GM19372 (cell line): ENCODE results near the gene MIPOL1.
"Not testable (repeated sequence)": the region's sequence is repeated elsewhere in the genome, so short reads cannot be mapped to it uniquely, and the experiment has no call there.

ENCODE experiments used
- ATAC-seq: cut with Tn5 transposase; IDR thresholded peaks from one replicate; pipeline ENCODE4 v1.9.1; 2021; ENCODE audit warnings: mild to moderate bottlenecking, low read depth, moderate library complexity; ENCODE audit not compliant: unreplicated experiment

Gene MIPOL1

DNA sequence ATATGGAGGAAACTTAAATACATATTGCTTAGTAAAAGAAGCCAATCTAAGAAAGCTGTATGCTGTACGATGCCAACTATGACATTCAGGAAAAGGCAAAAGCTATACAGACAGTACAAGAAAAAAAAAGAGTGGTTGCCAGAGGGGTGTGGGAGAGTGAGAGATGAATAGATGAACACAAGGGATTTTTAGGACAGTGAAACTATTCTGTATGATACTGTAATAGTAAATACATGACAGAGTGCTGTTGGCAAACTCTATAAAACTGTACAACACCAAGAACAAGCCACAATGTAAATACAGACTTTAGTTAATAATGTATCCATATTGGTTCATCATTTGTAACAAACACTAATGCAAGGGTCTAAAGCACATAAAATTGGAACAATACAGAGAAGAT is 10.9 kb upstream of the MIPOL1 start:
- no peak for ATAC-seq

DNA sequence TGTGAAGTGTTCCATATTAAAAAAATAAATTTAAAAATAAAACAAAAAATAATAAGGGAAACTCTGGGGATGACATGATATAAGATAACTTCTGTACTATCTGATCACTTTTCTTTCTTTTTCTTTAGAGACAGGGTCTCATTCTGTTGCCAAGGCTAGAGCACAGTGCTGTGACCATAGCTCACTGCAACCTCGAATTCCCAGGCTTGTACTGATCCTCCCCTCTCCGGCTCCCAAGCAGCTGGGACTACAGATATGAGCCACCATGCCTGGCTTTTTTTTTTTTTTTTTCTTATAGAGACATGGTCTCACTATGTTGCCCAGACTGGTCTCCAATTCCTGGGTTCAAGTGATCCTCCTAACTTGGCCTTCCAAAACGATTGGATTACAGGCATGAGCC is 10.4 kb upstream of the MIPOL1 start:
- ATAC-seq = no peak

DNA sequence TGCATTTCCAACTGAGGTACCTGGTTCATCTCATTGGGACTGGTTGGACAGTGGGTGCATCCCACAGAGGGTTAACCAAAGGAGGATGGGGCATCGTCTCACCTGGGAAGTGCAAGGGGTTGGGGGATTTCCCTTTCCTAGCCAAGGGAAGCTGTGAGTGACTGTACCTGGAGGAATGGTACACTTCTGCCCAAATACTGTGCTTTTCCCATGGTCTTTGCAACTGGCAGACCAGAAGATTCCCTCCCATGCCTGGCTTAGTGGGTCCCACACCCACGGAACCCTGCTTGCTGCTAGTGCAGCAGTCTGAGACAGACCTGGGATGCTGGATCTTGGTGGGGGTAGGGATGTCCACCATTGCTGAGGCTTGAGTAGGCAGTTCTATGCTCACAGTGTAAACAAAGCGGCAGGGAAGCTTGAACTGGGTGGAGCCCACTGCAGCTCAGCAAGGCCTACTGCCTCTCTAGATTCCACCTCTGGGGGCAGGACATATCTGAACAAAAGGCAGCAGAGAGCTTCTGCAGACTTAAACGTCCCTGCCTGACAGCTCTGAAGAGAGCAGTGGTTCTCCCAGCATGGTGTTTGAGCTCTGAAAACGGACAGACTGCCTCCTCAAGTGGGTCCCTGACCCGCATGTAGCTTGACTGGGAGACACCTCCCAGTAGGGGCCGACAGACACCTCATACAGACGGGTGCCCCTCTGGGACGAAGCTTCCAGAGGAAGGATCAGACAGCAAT is 9.7 kb upstream of the MIPOL1 start:
- not testable (repeated sequence) for ATAC-seq

DNA sequence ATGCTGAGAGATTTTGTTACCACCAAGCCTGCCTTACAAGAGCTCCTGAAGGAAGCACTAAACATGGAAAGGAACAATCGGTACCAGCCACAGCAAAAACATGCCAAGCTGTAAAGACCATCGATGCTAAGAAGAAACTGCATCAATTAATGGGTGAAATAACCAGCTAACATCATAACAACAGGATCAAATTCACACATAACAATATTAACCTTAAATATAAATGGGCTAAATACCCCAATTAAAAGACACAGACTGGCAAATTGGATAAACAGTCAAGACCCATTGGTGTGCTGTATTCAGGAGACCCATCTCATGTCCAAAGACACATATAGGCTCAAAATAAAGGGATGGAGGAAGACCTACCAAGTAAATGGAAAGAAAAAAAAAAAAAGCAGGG is 8.0 kb upstream of the MIPOL1 start:
- not testable (repeated sequence) for ATAC-seq

DNA sequence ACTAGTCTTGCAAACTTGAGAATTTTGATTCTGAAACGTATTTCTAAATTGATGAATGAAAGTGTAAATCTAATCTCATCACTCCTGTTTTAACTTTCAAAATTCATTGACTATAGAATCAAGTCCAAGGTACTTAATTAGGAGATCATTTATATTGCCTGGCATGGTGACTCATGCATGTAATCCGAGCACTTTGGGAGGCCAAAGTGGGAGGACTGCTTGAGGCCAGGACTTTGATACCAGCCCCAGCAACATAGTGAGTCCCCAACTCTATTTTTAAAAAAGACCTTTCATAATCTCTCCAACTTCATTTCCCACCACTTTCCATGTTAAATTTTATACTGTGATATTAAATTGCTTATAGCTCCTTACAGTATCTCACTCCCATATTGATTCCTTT is 3.0 kb upstream of the MIPOL1 start:
- ATAC-seq = no peak

DNA sequence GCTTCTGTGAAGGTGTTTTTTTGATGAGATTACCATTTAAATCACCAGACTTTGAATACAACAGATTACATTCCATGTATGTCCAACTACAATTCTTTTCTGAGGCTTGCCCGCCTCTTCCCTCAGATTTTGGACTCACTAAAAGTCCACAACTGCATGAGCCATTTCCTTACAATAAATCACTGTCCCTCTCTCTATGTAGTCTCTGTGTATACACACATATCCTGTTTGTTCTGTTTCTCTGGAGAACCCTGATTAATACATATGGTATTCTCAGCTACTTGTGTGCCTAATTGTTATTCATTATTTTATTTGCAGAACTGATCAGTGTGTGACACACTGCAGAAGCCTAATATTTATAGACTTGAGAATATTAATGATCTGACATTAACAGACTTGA is 2.4 kb upstream of the MIPOL1 start:
- ATAC-seq = no peak

DNA sequence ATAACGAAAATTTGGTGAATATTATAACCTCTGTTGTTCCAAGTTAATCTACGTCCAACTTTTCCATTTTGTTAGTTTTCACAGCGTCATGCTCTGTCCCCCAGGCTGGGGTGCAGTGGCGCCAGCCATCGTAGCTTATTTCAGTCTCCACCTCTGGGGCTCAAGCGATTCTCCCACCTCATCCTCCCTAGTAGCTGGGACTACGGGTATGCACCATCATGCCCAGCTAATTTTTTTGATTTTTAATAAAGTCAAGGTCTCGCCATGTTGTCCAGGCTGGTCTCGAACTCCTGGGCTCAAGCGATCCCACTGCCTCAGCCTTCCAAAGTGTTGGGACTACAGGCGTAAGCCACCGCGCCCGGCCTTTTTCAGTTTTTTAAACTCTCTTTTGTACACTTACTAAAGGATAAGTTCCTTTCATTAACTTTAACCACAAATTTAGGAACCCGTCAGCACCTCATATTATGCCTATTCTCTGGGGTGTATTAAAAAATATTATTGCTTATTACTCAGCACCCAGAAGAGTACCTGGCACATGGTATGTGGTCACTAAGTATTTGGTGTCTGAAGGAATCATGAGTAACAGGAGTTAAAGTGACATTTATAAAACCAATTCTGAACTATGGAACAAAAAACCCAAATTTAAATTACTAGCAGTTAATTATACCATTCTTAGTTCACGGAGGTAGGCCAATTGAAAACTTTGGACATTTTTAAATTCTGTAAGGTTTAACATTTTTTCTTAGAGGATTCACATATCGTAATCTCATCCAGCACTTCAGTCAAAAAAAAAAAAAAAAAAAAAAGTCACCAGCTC is 925 bp upstream of the MIPOL1 start:
- no peak for ATAC-seq

DNA sequence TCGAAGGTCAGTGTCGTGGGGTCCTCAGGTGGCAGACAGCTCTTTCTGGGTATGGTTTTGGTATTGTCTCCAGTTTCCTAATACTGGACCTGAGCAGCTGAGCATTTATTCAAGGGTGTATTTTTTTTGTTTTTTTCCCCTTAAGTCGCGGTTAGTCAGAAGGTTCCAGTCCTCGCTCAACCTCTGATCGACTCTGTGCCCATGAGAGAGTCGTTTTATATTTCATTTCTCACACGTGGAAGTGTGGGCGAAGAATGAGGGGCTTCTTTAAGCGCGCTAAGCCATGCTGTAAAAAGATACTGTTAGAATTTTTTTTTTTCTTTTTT is 499 bp downstream of the MIPOL1 start:
- ATAC-seq = no peak

DNA sequence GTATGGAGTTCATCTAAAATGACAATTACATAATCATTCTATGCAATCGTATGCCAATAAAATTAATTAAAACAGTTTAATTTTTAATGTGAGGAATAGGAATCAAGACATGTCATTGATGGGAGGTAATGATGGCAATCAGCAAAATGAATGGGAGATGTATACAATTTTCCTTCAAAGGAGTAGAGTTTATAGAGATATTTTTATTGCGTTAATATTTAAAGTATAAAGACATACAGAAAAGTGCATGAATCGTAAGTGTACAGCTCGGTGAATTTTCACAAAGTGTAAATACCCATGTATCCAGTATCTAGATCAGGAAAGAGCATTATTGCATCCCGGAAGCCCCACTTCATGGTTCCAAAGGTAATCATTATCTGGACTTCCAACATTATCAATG is 1.2 kb downstream of the MIPOL1 start:
- ATAC-seq = no peak

DNA sequence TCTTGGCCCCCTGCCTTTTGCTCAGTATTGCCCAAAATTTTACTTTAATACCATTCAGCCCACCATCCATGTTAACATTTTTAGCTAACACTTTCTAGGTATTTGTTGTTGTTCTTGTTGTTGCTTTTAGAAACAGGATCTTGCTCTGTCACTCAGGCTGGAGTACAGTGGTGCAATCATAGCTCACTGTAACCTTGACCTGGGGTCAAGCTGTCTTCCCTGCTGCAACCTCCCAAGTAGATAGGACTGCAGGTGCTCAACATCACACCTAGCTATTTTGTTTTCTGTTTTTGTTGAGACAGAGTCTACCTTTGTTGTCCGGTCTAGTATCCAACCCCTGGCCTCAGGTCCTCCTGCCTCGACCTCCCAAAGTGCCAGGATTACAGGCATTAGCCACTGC is 4.0 kb downstream of the MIPOL1 start:
- ATAC-seq = no peak

DNA sequence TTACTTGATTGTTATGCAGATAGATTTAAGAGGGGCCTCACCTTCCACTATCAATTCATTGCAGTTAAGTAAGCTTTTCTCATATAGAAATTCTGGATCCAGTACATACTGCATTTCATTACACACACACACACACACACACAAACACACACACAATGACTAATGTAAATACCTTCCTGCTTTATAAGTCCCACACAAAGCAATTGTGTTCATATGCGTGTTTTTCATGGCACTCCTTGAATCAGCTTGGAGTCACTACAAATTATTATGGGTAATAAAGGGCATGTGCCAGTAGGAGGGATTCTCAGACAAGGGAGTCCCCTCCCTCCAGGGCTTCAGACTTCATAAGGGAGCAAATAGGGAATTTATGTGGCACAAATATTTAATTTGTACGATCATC is 4.5 kb downstream of the MIPOL1 start:
- no peak for ATAC-seq

DNA sequence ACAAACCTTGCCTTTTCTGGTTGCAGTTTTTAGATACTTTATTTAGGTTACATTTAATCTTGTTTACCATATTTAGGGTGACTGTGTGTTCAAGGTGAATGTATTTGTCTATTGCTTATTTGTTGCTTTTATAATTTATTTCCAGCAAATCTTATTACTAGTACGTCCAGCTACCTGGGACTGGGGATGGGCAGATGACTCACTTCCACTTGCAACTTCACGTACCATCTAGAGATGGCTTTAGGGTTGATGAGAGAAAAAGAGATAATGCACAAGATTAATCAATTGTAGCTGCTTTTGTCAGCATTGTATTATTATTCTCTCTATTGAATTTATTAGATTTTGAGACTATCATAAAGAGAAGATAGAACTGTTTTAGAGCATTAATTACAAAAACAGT is 5.1 kb downstream of the MIPOL1 start:
- ATAC-seq = no peak

DNA sequence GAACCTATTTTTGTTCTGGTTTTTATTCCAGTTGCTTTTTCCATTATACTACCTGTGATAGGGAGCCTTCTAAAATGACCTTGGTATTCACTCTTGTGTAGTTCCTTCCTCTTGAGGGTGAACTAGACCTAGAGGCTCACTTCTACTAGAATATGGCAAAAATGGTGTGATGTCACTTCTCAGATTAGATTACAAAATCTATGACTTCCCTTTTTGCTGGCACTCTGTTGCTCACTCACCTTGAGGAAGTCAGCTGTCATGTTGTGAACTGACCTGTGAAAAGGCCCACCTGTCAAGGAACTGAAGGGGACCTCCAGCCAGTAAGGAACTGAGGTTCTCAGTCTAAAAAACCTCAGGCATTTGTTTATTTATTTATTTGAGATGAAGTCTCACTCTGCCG is 5.7 kb downstream of the MIPOL1 start:
- ATAC-seq = no peak

DNA sequence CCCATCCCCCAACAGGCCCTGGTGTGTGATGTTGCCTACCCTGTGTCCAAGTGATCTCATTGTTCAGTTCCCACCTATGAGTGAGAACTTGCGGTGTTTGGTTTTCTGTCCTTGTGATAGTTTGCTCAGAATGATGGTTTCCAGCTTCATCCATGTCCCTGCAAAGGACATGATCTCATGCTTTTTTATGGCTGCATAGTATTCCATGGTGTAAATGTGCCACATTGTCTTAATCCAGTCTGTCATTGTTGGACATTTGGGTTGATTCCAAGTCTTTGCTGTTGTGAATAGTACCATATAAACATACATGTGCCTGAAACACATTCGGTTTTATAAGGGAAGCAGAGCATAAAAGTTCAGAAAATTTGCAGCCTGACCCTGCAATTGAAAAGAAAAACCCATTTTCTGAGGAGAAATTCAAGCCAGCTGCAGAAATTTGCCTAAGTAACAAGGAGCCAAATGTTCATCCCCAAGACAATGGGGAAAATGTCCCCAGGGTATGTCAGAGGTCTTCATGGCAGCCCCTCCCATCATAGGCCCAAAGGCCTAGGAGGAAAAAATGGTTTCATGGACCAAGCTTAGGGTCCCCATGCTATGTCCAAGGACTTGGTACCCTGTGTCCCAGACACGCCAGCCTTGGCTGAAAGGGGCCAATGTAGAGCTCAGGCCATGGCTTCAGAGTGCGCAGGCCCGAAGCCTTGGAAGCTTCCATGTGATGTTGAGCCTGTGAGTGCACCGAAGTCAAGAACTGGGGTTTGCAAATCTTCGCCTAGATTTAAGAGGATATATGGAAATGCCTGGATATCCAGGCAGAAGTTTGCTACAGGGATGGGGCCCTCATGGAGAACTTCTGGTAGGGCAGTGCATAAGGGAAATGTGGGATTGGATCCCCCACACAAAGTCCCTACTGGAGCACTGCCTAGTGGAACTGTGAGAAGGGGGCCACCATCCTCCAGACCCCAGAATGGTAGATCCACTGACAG is 8.2 kb downstream of the MIPOL1 start:
- ATAC-seq = not testable (repeated sequence)

DNA sequence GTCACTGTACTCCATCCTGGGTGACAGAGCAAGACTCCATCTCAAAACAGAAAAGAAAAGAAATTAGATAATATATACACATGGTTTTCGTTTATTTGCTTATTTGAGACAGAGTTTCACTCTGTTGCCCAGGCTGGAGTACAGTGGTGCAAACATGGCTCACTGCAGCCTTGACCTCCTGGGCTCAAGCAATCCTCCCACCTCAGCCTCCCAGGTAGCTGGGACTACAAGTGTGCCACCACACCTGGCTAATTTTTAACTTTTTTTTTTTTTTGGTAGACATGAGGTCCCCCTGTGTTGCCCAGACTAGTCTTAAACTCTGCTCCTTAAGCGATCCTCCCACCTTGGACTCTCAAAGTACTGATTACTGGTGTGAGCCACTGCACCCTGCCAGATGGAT is 11.9 kb downstream of the MIPOL1 start:
- ATAC-seq = not testable (repeated sequence)

DNA sequence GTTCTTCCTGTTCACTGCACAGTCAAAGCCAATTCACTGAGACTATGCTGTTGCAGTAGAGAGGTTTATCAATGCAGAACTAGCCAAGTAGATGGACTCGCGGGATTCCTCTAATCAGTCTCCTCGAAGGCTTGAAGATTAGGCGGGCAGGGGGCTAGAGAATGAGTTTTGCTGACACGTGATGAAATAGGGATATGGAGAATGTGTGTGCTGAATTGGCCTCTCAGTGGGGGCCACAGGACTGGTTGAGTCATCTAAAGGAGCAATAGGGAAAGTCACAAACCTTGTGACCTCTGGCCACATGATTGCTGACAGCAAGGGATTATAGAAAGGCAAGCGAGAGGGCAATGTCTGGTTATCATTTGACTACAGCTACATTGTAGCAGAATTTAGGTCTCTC is 12.7 kb downstream of the MIPOL1 start:
- ATAC-seq = no peak

DNA sequence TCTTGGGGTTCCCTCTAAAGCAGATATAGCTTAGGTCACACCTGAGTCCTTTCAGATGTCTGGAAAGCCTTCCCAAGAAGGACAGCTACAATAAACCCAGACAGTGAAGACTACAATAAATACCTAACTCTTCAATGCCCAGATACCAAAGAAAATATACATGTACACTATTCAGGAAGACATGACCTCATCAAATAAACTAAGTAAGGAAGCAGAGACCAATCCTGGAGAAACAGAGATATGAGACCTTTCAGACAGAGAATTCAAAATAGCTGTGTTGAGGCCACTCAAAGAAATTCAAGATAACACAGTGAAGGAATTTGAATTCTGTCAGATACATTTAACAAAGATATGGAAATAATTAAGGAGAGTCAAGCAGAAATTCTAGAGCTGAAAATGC is 15.3 kb downstream of the MIPOL1 start:
- no peak for ATAC-seq

DNA sequence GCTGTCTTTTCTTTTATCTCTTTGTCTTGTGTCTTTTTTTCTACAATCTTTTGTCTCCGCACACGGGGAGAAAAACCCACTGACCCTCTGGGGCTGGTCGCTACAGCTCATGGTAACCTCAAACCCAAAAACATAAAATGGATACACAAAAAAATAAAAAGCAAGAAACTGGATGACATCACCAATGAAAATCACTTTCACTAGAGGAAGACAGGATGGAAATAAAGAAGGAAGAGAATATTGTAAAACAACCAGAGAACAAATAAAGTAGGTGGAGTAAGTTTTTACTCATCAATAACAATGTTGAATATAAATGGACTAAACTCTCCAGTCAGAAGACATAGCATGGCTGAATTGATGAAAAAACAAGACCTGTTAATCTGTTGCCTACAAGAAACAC is 17.6 kb downstream of the MIPOL1 start:
- no peak for ATAC-seq

DNA sequence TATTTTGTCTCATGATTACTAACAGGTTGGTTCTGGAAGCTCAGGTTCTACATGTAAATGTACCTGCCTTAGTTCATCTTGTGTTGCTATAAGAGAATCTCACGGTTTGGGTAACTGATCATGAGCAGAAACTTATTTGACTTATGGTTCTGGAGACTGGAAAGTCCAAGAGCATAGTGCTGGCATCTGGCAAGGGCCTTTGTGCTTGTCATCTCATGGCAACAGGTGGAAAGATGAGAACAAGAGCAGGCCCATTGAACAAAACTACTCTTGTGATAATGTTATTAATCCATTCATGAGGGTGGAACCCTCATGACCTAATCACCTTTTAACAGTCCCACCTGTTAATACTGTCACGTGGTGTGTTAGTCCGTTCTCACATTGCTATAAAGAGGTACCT is 23.3 kb downstream of the MIPOL1 start:
- no peak for ATAC-seq

DNA sequence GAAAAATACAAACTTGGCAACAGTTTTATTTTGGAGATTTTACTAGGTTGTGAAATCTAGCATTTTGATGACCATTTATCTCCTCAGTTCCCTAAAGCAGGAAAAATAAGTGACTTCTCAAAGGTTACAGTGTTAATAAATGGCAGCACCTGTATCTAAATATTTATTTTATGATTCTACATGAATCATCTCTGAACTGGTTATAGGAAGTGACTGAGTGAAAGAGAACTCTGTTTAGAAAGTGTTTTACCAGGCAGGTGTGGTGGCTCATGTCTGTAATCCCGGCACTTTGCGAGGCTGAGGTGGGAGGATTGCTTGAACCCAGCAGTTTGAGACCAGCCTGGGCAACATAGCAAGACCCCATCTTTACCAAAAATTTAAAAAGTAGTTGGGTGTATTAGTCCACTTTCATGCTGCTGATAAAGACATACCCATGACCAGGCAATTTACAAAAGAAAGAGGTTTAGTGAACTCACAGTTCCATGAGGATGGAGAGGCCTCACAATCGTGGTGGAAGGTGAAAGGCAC is 26.3 kb downstream of the MIPOL1 start:
- no peak for ATAC-seq

DNA sequence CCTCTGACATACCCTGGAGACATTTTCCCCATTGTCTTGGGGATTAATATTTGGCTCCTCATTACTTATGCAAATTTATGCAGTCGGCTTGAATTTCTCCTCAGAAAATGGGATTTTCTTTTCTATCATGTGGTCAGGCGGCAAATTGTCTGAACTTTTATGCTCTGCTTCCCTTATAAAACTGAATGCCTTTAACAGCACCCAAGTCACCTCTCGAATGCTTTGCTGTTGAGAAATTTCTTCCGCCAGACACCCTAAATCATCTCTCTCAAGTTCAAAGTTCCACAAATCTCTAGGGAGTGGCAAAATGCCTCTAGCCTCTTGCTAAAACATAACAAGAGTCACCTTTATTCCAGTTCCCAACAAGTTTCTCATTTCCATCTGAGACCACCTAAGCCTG is 27.9 kb downstream of the MIPOL1 start:
- not testable (repeated sequence) for ATAC-seq
